Activated CD4-positive, CD25-positive, alpha-beta regulatory T cell treated with anti-CD3 and anti-CD28 coated beads, Interleukin-2, amount 50 U/mL, for 24 hours (primary cell): ENCODE measurements around the gene ADGRG6.
A peak's percentile ranks its signal among the peaks of the same experiment; 100 is the strongest.

Experiments used
- ATAC-seq, 2 donors: fragments of 150-1000 bp; cut with Tn5 transposase; one replicate each; pipeline ENCODE4 v1.10.0; 2021; ENCODE audit warnings: mild to moderate bottlenecking in 1 of 2, moderate library complexity in 1 of 2

The ADGRG6 gene

DNA sequence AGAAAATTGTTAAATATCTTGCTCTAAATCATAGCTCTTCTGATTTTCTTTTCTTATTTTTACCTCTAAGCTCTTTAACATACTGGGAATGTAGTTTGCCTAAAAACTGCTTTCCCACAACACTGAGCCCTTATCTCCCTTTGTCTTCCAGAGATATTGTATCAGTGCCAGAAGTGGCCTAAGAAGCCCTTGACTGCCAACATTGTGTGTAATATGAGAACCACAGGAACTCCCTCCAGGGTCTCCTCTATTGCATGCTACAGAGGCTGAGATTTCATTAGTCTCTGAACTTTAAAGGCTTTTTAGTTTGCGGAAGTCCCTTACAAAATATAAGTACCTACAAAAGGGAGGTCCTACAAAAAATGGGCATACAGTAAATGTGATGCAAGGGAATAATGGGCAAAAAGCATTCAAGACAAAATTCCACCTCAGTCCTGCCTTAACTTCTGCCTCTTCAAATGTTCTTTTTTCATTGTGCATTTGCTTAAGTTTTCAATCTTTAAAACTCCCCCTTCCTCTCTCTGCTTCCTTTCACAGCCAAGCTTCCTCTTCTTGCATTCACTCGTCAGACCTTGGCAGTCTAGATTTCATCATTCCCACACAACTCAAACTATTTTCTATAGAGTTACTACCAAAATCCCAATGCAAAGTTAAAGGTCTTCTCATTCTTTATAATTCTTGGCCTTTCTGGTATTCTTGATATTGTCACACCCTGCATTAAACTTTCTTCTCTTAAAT, 76.5 kb downstream of the ADGRG6 start:
- ATAC-seq, result no peak

GRCh38 chr6:142380626-142381025, 78.8 kb downstream of the ADGRG6 start:
- ATAC-seq, result no peak

GRCh38 chr6:142381181-142381580, 79.4 kb downstream of the ADGRG6 start:
- no peak for ATAC-seq

- ATAC-seq, result no peak
Observed at GRCh38 chr6:142381845-142382378, 80.1 kb downstream of the ADGRG6 start.

- no peak for ATAC-seq
Observed at GRCh38 chr6:142384519-142385254, 82.9 kb downstream of the ADGRG6 start.

DNA sequence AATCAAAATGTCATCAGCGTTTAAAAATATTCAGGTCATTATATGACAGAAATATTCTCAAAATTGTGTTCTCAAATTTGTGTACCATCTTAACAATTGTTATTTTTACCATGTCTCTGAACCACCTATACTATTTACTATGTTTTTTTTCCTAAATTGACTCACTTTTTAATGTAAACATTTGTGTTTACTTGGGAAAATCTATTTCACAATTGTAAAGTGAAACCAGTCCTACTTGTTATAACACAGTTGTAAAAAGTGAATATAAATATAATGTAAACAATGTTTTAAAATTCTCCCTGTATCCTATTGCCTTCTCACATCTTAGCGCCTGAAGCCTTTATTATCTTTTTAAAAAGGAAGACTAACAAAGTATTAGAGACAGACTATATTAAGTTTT, 83.5 kb downstream of the ADGRG6 start:
- ATAC-seq, result no peak

DNA sequence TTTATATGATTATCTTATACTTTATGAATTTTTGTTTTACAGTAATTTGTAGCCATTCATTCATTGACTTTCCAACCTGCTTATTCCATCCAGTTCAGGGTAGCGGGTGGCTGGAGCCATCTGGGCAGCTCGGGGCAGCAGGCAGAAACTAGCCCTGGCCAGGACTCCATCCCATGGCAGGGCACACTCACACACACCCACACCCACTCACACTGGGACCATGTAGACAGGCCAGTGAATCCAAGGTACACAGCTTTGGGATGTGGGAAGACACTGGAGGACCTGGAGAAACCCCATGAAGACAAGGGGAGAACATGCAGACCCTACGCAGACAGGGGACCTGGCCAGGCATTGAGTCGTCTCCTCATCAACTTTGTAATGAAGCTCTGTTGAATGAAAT, 84.8 kb downstream of the ADGRG6 start:
- no peak for ATAC-seq

DNA sequence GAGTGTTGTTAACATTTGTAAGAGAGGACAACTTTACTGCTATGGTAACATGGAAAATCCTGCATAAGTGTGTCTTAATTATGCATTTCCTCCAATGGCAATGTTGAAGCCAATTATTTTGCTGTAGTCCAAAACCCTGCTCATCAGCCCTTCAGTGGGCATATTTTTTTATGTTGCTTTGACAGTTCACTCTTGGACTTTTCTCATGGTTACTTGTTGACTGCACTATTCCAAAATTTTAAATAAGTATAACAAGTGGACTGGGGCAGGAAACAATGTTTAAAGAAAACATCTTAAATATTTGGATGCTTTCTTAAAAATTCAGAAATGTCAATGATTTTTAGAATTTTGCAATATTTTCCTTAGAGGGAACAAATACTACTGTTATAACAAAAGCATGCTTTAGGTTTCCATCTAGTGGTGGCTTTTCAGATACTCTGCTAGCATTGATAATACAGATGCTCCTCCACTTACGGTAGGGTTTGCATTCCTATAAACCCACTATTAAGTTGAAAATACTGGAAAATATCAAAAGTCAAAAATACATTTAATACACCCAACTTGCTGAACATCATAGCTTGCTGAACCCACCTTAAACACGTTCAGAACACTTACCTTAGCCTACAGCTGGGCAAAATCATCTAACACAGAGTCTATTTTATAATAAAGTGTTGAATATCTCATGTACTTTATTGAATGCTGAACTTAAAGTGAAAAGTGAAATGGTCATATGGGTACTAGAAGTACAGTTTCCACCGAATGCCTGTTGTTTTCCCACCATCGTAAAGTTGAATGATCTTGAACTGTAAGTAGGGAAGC, 86.4 kb downstream of the ADGRG6 start:
- ATAC-seq, result no peak

DNA sequence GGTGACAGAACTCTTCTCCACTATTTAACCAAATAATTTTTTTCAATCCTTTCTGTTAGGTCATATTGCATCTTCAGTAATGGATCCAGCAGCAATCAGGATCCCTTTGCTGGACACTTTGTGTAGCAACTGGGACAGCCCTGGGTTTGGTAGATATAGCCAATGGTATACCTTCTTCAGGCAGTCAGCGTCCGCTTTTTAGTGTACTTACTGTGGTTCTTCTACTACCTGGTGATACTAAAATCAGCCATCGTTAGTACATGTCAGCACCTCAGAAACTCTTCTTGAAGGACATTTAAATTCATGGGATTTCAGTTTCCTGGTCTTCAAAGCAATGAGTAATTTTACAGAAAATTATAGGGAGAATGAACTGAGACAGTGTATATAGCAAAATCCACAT, 93.5 kb downstream of the ADGRG6 start:
- ATAC-seq, result no peak

DNA sequence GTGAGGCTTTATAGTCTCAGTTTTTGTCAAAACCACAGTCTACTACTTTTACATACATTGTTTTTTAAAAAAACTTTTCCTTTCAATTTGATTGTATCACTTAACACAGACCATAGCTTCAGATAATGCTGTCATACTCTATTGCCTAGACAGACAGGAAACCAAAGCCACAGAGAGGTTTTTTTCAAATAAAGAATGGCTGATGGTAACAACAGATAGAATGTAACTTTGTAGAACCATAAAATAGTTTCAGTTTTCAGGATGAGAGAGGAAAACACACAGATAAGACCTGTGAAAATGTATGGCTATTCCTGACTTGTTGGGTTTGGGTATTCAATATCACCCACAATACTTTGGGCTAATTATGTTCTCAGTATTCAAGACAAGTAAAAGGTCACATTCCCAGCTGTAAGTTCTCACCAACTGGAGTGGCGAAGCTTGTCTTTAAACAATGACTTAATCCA, 94.0 kb downstream of the ADGRG6 start:
- ATAC-seq, result peak; percentile 92 to 93

DNA sequence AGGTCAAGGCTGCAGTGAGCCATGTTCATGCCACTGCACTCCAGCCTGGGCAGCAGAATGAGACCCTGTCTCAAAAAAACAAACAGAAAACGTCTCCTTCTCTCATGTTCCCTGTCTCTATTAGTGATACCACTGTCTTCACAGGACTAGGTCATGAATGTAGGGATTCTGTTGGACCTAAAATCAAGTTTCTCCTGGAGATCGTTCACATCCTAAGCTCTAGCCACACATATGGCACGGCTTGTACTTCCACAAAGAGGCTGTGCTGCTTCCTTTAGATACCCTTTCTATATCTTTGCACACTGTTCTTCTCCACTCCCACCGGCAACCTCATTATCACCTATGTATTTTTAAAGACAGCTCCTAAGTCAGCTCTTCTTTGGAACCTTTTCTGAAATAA, 96.5 kb downstream of the ADGRG6 start:
- no peak for ATAC-seq

DNA sequence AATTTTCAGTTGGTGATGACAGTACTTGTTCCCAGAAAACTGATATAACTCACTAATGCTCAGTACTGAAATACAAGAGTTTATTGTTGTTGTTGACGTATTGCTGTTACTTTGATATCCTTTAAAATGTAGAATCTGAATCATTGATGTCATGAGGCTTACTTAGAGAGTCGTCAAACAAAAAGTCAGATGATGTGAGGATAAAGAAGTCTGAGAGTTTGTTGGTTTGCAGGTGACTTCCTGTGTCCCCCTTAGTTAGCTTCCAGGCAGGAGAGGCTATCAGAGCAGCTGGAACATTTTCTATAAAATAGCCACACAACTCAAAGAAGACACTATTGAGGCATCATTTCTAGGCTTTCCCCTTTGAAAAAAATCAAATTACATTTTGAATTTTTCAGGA, 97.9 kb downstream of the ADGRG6 start:
- no peak for ATAC-seq

GRCh38 chr6:142400495-142400894, 98.7 kb downstream of the ADGRG6 start:
- ATAC-seq, result no peak

- no peak for ATAC-seq
Observed at GRCh38 chr6:142401838-142402237, 100.0 kb downstream of the ADGRG6 start.

DNA sequence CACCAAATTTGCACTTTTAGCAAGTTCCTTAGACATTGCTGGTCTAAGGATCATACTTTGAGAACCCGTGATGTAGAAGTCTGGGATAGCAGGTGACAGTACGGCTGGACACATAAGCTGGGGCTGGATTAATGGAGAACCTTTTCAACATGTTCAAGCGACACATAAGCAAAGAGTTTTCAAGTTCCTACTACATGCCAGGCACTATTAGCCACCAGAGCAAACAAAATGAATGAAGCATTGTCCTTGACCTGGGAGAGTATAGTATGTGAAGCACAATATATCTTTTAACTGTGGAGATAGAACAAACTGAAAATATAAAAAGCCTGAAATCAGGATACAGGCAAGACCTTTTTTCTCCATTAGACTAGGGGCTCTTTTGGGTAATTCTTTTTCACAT, 102.9 kb downstream of the ADGRG6 start:
- ATAC-seq, result no peak

DNA sequence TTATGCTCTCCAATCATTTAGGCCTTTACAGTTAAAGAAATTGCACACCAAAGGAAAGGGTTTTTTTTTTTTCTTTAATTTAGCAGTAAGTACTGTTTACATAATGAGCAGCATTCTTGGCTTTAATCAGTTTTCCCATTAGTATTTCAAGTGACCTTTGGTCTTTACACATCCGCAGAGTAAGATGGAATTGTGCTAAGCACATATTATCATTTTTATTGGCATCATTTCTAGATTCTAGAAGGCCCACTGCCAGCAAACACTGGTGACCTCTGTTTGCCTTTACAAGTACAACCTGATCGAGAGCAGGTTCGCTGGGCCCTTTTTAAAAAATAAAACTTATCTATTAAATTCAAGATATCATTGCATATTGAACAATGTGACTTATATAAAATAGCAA, 104.3 kb downstream of the ADGRG6 start:
- no peak for ATAC-seq

DNA sequence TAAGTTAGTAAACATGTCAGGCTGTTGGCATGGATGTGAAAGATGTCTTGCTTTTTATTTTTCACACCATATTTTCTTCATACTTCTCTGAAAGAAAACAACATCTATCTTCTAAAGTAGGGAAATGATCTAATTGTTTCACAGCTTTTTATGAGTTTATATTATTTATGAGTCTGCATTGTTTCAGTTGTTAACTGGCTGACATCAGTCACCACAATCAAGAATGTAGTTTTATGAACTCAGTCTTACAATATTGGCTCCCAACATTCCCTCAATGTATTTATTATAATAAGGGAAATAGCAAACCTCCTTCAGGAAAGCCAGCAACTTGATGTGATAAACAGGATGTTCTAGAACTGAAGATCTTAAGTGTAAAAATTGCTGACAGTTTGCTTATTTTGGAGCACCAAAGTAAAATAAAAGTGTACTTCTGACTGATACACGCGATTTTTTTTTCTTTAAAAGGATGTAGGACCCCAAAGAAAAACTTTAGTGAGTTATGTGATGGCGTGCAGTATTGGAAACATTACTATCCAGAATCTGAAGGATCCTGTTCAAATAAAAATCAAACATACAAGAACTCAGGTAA, 106.0 kb downstream of the ADGRG6 start:
- no peak for ATAC-seq

- ATAC-seq, result no peak
Observed at GRCh38 chr6:142408409-142408808, 106.6 kb downstream of the ADGRG6 start.

DNA sequence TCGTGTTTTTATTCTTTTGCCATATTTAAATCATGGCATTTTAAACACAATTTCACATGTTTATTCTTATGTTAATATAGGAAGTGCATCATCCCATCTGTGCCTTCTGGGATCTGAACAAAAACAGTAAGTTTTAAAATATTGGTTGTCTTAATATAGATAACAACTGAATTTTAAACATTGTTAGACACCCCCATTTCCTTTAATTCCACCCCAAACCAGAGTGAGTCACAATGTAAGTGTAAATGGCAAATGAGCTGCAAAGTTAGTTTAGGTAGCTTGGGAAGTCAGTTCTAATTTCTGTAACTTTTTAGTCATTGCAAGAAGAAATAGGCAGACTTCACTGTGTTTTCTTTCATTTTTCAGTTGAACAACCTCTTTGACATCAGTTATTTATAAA, 108.0 kb downstream of the ADGRG6 start:
- no peak for ATAC-seq

- no peak for ATAC-seq
Observed at GRCh38 chr6:142411145-142411544, 109.3 kb downstream of the ADGRG6 start.

DNA sequence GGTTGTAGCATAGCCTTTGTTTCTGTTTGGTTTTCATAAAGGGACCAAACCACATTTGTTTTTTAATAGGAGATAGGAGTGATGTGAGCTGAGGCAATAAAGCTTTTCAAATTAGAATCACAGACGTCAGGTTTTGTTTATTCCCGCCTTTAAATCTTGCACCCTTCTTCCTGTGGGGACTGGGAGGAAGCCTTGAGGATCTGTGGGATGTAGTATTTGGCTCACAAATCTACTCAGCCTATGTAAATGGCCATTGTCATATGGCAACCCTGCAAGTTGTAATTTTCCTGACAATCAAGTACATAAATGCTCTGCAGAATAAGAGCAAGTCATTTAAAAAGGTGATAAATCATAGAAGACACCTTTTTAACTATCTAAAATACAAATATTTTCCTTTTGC, 110.4 kb downstream of the ADGRG6 start:
- ATAC-seq, result no peak

GRCh38 chr6:142412658-142413057, 110.9 kb downstream of the ADGRG6 start:
- ATAC-seq, result no peak

DNA sequence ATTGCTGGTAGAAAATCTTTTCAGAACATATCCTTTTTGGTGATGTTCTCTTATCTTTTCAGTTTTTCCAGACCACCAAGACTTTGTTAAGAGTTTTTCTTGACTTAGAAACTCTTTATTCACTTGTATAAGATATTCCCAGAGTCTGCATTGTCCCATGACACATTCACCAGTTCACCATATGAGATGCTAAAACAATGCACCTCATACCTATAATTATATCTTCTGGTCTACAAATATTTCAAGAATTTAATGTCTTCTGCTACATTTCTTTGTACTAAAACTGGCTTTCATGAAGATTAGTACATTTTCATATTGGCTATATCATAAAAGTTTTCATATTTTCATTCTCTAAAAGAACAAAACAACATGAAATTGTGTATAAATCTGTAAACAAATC, 111.3 kb downstream of the ADGRG6 start:
- ATAC-seq, result no peak
